Adipocyte (in vitro differentiated cells): ENCODE results near the gene TUT1.
"Not testable (repeated sequence)": the region's sequence is repeated elsewhere in the genome, so short reads cannot be mapped to it uniquely, and the experiment has no call there.

ENCODE experiments used
- DNase-seq: peaks from one replicate; pipeline ENCODE4 v3.0.0-alpha.2; 2015; ENCODE audit warnings: low read depth
- H3K27me3 ChIP-seq: replicated peaks from 2 replicates; pipeline ENCODE4 v1.7.0; 2013; ENCODE audit warnings: mild to moderate bottlenecking, low read length, moderate library complexity; ENCODE audit not compliant: control insufficient read depth, insufficient read depth
- H3K36me3 ChIP-seq: 2 replicates; pipeline ENCODE4 v1.7.0; 2013; ENCODE audit warnings: low read length, mild to moderate bottlenecking, moderate library complexity; ENCODE audit not compliant: control insufficient read depth, insufficient read depth, severe bottlenecking
- H3K4me1 ChIP-seq: 2 replicates; pipeline ENCODE4 v1.7.0; 2013; ENCODE audit warnings: mild to moderate bottlenecking, low read length, moderate library complexity; ENCODE audit not compliant: control insufficient read depth, insufficient read depth
- H3K4me3 ChIP-seq: 2 replicates; pipeline ENCODE4 v1.7.0; 2013; ENCODE audit warnings: mild to moderate bottlenecking, low read length, moderate library complexity
- H3K9ac ChIP-seq: 2 replicates; pipeline ENCODE4 v1.7.0; 2013; ENCODE audit warnings: mild to moderate bottlenecking, low read length, moderate library complexity
- H3K9me3 ChIP-seq: 2 replicates; pipeline ENCODE4 v1.7.0; 2013; ENCODE audit warnings: mild to moderate bottlenecking, low read length, moderate library complexity; ENCODE audit not compliant: control insufficient read depth

TUT1 gene

DNA sequence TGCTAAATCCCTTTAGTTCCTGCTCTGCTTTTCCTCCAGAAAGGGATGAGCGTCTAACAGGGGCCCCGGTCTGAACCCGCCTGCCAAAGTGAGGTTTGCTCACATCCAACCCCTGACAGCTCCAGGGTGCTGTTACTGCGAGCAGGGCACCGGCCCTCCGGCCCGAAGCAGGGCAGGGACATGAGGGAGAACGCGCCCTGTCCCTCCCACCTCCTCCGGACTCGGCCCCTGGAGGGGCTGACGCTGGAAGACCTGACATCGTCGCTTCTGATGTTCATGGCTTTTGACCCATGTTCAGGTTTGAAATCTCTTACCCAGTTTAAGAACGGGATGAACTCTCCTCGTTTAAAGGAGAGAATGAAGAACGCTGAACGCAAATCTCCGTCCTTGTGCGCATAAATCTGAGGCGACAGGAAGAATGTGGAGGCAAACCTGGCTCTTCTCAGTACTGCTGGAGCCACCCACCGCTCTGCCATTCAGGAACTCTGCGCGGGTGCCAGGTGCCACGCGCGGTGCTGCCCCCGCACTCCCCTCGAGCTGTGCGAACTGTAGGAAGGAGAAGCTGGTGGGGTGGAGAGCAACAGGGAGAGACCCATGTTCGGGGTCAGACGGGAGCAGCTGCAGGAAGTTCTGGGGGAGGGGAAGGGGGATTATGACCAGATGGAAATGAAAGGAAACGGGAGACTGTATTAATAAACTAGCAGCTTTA lies 16.8 kb downstream of the TUT1 start:
- Histone ChIP-seq H3K9ac (peak overlapping the region; percentile 98), H3K9me3 (no peaks in the 10 kb centered on the region), H3K4me3 (peak overlapping the region; percentile 94), H3K27me3 (no peaks in the 10 kb centered on the region), H3K4me1 (peaks cover 64% of the 10 kb centered on the region), H3K36me3 (peaks cover 45% of the 10 kb centered on the region)
- peak; percentile 61 for DNase-seq

GRCh38 chr11:62573592-62574362 lies 17.5 kb downstream of the TUT1 start, which contains the start of gene EEF1G:
TSS of gene EEF1G (minus strand) at chr11:62573891. CDS start at chr11:62573842, 49 bp downstream.
- DNase-seq, result peak; percentile 100
- H3K4me1 ChIP-seq, result peaks cover 66% of the 10 kb centered on the region
- no peaks in the 10 kb centered on the region for H3K9me3 ChIP-seq
- peak within 1 kb of the TSS; percentile 94 for H3K4me3 ChIP-seq
- peaks cover 46% of the 10 kb centered on the region for H3K36me3 ChIP-seq
- peak within 1 kb of the TSS; percentile 99 for H3K9ac ChIP-seq
- H3K27me3 ChIP-seq, result no peaks in the 10 kb centered on the region

GRCh38 chr11:62573006-62573591 lies 18.2 kb downstream of the TUT1 start:
- Histone ChIP-seq H3K36me3 (peaks cover 45% of the 10 kb centered on the region), H3K9ac (peak overlapping the region; percentile 99), H3K4me1 (peaks cover 66% of the 10 kb centered on the region), H3K4me3 (peak overlapping the region; percentile 94), H3K9me3 (no peaks in the 10 kb centered on the region), H3K27me3 (no peaks in the 10 kb centered on the region)
- peak; percentile 63 for DNase-seq

- no peak for DNase-seq
- no peaks in the 10 kb centered on the region for H3K9me3 ChIP-seq
- H3K27me3 ChIP-seq, result no peaks in the 10 kb centered on the region
- peak overlapping the region; percentile 99 for H3K9ac ChIP-seq
- peak overlapping the region; percentile 94 for H3K4me3 ChIP-seq
- H3K4me1 ChIP-seq, result peaks cover 61% of the 10 kb centered on the region
- peaks cover 46% of the 10 kb centered on the region for H3K36me3 ChIP-seq
Measured at GRCh38 chr11:62572431-62572830, 18.9 kb downstream of the TUT1 start.

DNA sequence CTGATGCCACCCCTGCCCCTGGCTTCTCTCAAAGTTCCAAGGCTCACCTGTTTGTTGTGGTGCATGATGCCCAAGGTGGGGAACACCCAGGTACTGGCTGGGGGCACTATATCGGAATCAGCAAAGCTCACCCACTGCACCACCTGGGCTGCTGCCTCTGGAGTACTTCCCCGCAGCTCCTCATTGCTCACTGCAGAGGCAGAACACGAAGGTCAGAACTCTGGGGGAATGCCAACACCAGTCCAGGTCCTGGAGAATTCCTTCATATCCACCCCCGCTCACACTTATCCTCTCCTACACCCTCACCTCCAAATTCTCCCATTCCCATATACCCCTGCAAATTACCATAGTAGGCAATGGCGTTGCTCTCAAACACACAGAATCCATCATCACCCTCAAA lies 19.8 kb downstream of the TUT1 start:
- H3K9me3 ChIP-seq, H3K27me3 ChIP-seq, DNase-seq: not testable (repeated sequence)
- H3K9ac ChIP-seq, result peak overlapping the region; percentile 99
- peaks cover 51% of the 10 kb centered on the region for H3K4me1 ChIP-seq
- peak overlapping the region; percentile 94 for H3K4me3 ChIP-seq
- H3K36me3 ChIP-seq, result peaks cover 55% of the 10 kb centered on the region

GRCh38 chr11:62570903-62571302 lies 20.4 kb downstream of the TUT1 start:
- Histone ChIP-seq H3K4me1 (peaks cover 45% of the 10 kb centered on the region), H3K36me3 (peaks cover 61% of the 10 kb centered on the region)
- not testable (repeated sequence) for H3K9me3 ChIP-seq

DNA sequence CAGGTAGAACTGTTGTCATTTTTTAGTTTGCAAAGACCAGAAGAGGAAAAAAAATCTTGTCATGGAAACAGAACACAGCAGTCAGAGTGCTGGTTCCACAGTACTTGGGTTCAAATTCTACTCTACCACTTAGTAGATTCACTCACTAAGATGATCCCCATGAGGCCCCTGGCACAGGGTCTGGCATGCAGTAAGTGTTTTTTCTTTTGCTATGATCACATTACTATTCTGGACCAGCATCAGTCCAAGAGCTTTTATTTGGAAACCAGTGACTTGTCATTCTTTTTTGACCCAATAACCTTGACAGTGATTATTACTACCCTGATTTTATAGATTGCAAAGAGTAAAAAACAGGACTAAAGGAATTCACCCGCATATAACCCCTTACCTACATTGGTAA lies 21.7 kb downstream of the TUT1 start:
- no peaks in the 10 kb centered on the region for H3K9me3 ChIP-seq
- no peak overlapping the region for H3K4me3 ChIP-seq
- no peak for DNase-seq
- peak overlapping the region; percentile 34 for H3K9ac ChIP-seq
- peaks cover 32% of the 10 kb centered on the region for H3K4me1 ChIP-seq
- no peaks in the 10 kb centered on the region for H3K27me3 ChIP-seq
- peaks cover 71% of the 10 kb centered on the region for H3K36me3 ChIP-seq

More at GRCh38 chr11:62570903-62571302, 20.4 kb downstream of the TUT1 start:
- H3K9ac ChIP-seq, result peak overlapping the region; percentile 99
- not testable (repeated sequence) for DNase-seq, H3K27me3 ChIP-seq, H3K4me3 ChIP-seq

DNA sequence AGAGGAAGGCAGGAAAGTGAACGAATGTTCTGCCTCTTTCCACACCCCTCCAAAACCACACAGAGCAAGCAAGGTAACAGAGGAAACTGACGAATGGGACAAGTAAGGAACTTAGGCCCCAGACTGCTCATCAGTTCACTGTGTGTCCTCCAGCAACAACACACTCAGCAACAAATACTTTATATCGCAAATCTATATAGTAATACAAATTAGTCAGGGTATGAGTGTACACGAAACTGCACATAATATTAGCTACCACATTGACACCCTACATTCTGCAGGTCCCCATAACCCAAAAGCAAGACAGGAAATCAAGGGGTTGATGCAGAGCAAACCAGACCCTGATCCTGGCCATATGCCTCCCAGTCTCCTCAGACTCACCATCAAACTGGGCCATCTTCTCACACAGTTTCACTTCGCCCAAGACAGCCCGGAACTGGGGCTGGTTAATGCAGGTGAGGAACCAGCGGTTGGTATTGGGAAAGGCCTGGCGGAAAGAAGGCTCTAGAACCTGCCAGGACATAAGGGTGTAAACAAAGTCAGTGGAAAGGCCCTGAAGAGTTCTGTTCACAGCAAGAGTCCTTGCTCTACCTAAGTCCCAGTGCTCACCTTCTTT lies 24.2 kb downstream of the TUT1 start:
- Histone ChIP-seq H3K9ac (peak overlapping the region; percentile 29), H3K4me3 (no peak overlapping the region), H3K27me3 (no peaks in the 10 kb centered on the region), H3K36me3 (peaks cover 85% of the 10 kb centered on the region), H3K4me1 (peaks cover 33% of the 10 kb centered on the region), H3K9me3 (no peaks in the 10 kb centered on the region)
- DNase-seq, result no peak

GRCh38 chr11:62566247-62566646 lies 25.1 kb downstream of the TUT1 start:
- no peak overlapping the region for H3K4me3 ChIP-seq
- no peak for DNase-seq
- H3K36me3 ChIP-seq, result peaks cover 82% of the 10 kb centered on the region
- peaks cover 27% of the 10 kb centered on the region for H3K4me1 ChIP-seq
- peak overlapping the region; percentile 29 for H3K9ac ChIP-seq
- H3K27me3 ChIP-seq, result no peaks in the 10 kb centered on the region
- no peaks in the 10 kb centered on the region for H3K9me3 ChIP-seq

DNA sequence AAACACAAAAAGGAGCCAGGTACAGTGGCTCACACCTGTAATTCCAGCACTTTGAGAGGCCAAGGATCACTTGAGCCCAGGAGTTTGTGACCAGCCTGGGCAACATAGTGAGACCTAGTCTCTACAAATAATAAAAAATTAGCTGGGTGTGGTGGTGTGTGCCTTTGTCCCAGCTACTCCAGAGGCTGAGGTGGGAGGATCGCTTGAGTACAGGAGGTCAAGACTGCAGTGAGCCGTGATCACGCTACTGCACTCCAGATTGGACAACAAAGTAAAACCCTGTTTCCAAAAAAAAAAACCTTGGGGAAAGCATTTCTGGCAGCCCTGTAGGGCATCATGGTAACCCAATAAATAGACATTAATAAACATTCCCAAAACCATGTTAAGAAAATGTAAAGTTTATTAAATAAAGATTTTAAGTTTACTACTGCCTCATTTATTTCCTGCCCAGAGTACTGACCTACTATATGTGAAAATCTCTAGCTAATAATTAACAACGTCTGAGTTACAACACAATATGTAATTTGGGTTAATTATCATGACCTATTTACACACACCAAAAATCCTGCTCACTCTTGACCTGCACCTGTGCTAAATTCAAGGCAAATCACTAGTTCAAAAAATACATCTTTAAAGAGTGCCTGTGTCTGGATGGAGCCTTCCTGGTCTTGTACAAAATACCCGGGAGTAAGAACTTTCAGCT lies 26.1 kb downstream of the TUT1 start:
- Histone ChIP-seq H3K4me3 (no peak overlapping the region), H3K27me3 (no peaks in the 10 kb centered on the region), H3K9me3 (no peaks in the 10 kb centered on the region), H3K4me1 (peaks cover 29% of the 10 kb centered on the region), H3K9ac (no peak overlapping the region), H3K36me3 (peaks cover 74% of the 10 kb centered on the region)
- no peak for DNase-seq
